Mononuclear cell (primary cell): Measurements from ENCODE around the gene AQP5. TPM values are rescaled to one million over a fixed set of nuclear protein-coding genes. Genes with fewer than 3 reads are reported as not detected.

Experiments
- H3K27me3 ChIP-seq: 2 replicates; pipeline ENCODE4 v1.6.0; 2011; ENCODE audit warnings: low read length, control low read depth; ENCODE audit not compliant: insufficient read depth
- H3K4me1 ChIP-seq: 2 replicates; pipeline ENCODE4 v1.5.1; 2011; ENCODE audit warnings: mild to moderate bottlenecking, low read length, control low read depth; ENCODE audit not compliant: insufficient read depth
- H3K4me3 ChIP-seq: 2 replicates; pipeline ENCODE4 v1.5.1; 2011; ENCODE audit warnings: mild to moderate bottlenecking, low read length, moderate library complexity
- H3K9me3 ChIP-seq: 2 replicates; pipeline ENCODE4 v1.5.1; 2011; ENCODE audit warnings: low read depth, mild to moderate bottlenecking, control low read depth, low read length
- total RNA-seq: library from RNA; depleted of rRNA; stranded (reverse); fragments of >200 nt; gene quantifications from one replicate; pipeline ENCODE4 v1.2.3, GENCODE V29; 2012

The AQP5 gene
- total RNA-seq, 1 donor, result not detected

DNA sequence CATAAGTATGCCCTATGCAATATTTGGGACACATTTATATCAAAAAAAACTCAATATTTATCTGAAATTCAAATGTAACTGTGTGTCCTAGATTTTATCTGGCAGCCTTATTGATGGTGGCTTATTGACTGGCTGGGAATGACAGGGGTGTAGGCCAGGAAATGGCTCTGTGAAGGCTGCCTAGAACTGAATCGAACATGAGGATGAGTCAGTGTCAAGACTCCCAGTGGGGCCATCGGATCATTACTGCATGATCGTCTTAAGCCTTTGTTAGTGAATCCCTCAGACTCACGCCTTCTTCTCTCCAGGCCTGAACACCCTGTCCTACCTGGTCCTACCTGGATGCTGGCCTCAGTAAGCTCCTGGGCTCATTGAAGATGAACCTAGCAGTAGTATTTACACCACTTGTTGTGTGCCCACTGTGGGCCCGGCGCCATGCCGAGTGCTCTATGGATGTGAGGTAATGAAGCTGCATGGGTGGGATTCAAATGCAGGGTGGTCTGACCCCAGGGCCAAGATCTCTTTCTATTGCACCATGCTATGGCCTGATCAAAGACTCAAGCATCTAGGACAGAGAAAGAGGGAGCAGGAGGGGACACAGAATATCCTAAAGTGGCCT lies 36.9 kb upstream of the AQP5 start:
- Histone ChIP-seq H3K9me3 (no peaks in the 10 kb centered on the region), H3K4me1 (peaks cover 11% of the 10 kb centered on the region), H3K27me3 (no peaks in the 10 kb centered on the region), H3K4me3 (no peak overlapping the region)

DNA sequence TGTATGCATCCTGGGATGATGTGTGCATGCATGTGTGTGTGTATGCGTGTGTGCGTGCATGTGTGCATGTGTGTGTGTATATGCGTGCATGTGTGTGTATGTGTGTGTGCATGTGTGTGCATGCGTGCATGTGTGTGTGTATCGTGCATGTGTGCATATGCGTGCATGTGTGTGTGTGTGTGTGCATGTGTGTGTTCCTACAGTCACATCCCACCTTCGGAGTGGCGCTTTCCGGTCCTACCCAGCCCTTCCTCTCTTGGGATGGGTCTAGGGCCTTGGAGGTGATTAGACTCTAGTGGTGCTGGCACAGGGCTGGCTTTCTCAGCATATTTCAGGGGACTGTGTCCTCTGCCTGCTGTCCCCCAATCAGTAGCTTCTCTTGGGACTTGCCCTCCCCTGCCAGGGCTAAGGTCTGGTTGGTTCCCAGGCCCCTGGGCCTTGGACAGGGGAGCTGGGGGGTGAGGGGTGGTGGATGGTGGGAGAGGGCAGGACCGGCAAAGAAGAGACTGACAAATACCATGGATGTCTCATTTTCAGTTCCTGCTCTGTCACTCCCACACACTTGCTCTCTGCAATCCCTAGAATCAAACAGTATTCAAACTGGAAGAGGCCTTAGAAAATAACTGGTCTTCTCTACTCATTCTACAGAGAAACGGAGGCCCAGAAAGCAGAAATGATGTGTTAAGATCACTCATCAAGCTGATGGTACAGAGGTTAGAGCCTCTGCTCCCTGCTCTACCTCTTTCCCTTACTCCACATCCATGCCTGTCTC lies 36.1 kb upstream of the AQP5 start:
- Histone ChIP-seq H3K4me3 (no peak overlapping the region), H3K4me1 (peaks cover 3% of the 10 kb centered on the region), H3K27me3 (no peaks in the 10 kb centered on the region), H3K9me3 (no peaks in the 10 kb centered on the region)

DNA sequence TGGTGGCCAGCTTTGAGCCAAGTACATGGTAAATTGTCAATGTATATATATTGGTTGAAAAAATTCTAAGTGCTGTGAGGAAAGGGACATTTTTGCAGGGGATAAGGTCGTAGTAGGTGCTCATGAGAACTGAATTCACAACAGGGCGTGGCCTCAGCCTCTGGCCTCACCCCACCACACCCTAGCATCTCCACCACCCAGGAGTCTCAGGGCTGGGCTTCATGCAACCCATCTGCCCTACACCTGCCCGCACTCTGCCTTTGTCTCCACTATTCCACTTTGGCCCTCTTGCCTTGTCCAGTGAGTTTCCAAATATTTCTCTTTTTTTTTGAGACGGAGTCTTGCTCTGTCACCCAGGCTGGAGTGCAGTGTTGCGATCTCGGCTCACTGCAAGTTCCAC lies 33.2 kb upstream of the AQP5 start:
- Histone ChIP-seq H3K9me3 (no peaks in the 10 kb centered on the region), H3K27me3 (no peaks in the 10 kb centered on the region), H3K4me3 (no peak overlapping the region), H3K4me1 (no peaks in the 10 kb centered on the region)

DNA sequence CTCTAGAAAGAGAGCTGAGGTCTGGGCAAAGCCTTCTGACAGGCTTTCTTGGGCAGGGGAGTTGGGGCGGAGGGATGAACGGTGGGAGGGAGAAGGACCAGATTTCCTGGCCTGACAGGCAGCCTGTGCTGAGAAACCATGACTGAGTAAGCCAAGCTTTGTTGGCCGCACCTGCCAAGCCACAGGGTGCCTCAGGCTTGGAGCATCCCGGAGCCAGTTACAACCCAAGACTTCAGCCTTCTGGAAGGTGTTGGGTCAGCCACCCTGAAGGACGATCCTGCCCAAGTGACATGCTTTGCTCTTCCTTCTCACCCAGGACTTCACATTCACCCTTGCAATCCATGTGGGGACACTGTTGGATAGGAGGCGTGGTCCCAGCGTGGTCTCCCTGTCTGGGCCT lies 32.1 kb upstream of the AQP5 start:
- H3K4me3 ChIP-seq, result no peak overlapping the region
- no peaks in the 10 kb centered on the region for H3K4me1 ChIP-seq
- no peaks in the 10 kb centered on the region for H3K9me3 ChIP-seq
- no peaks in the 10 kb centered on the region for H3K27me3 ChIP-seq

DNA sequence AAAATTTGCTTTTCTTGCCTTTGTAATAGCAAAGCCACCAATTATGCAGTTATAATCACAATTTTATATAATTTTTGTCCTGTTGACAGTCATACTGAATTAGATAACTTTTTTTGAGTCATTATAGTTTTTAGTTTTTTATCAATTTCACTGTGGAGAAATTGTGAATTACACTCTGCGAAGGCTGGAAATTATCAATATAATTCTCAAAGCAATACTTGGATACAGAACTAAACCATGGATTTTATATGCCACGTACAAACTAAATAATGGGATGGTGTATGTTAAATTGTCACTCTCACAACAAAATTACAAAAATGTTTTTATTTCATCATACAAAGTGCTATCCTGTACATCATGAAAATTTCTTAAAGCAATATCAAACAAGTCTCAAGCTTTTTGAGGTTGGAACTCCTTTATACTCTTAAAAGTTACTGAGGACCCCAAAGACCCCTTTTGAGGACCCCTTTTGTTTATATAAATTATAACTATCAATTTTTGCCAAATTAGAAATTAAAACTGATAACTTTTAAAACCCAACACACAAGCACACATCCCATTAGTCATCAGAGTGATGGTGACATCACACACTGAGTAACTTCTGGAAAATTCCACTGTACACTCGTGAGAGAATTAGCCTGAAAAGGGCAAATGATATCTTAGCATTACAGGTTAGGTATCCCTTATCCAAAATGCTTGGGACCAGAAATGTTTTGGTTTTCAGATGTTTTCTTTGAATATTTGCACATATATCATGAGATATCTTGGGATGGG lies 31.0 kb upstream of the AQP5 start:
- H3K9me3 ChIP-seq, result no peaks in the 10 kb centered on the region
- no peak overlapping the region for H3K4me3 ChIP-seq
- H3K27me3 ChIP-seq, result no peaks in the 10 kb centered on the region
- no peaks in the 10 kb centered on the region for H3K4me1 ChIP-seq

DNA sequence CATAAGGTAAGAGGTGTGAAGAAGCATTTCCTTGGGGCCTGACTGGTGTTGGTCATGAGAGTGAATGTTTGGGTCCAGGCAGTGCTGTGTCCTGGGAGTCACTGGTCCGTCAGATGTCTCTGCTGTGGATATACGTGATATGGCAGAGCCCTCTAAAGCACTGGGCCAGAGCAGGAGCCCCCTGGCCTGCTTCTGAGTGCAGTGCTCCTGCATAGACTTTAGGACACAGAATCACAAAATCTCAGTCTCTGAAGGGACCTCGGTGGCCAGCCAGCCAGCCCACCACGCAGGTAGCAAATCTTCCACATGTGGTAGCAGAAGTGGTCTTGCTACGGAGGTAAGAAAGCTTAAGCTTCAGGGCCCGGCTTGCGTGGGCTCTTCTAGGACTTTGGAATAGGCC lies 29.6 kb upstream of the AQP5 start:
- Histone ChIP-seq H3K27me3 (no peaks in the 10 kb centered on the region), H3K4me1 (no peaks in the 10 kb centered on the region), H3K4me3 (no peak overlapping the region), H3K9me3 (no peaks in the 10 kb centered on the region)

DNA sequence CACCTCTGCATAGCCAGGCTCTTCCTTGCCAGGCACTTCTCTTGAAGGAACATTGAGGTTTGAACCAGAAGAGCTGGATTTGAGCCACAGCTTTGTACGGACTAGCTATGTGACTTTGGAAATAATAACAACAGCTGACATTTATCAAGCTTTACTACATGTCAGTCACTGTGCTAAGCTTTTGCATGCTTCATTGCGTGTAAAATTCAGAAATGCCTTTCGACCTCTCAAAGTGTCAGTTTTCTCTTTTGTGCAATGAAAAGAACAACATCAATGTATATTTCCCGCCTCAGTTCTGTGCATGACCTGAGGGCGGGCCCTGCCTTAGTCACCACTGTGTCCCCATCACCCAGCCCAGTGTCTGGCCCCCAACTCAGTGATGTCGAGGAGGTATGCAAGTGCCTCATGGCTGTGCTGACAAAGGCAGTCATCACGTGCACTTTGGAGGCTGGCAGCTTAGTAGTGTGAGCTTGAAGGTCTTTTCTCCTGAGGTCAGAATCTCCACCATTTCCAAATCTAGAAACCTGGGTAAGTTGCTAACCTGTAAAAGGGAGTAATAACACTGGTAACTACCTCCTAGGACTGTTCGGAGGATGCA lies 29.0 kb upstream of the AQP5 start:
- no peaks in the 10 kb centered on the region for H3K4me1 ChIP-seq
- no peaks in the 10 kb centered on the region for H3K27me3 ChIP-seq
- no peak overlapping the region for H3K4me3 ChIP-seq
- H3K9me3 ChIP-seq, result no peaks in the 10 kb centered on the region

DNA sequence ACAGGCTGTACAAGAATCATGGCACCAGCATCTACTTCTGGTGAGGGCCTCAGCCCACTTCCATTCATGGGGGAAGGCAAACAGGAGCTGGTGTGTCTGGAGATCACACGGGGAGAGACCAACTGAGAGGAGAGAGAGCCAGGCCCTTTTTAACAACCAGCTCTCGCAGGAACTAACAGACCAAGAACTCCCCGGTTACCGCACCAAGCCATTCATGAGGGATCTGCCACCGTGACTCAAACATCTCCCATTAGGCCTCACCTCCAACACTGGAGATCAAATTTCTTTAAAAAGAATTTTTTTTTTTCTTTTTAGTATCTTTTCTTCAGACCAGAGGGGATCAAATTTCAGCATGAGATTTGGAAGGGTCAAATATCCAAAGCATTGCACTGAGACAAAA lies 27.9 kb upstream of the AQP5 start:
- no peaks in the 10 kb centered on the region for H3K4me1 ChIP-seq
- H3K27me3 ChIP-seq, result no peaks in the 10 kb centered on the region
- no peak overlapping the region for H3K4me3 ChIP-seq
- no peaks in the 10 kb centered on the region for H3K9me3 ChIP-seq

DNA sequence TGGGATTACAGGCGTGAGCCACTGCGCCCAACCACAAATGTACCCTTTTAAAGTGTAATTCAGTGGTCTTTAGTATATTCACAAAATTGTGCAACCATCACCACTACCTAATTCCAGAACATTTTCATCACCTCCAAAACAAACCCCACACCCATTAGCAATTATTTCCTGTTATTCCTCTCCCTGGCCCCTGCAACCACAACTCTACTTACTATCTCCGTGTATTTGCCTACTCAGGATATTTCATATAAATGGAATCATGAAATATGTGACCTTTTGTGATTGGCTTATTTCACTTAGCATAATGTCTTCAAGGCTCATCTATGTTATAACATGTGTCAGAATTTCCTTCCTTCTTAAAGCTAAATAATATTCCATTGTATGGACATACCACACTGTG lies 27.2 kb upstream of the AQP5 start:
- Histone ChIP-seq H3K4me3 (no peak overlapping the region), H3K4me1 (no peaks in the 10 kb centered on the region), H3K27me3 (no peaks in the 10 kb centered on the region), H3K9me3 (no peaks in the 10 kb centered on the region)

DNA sequence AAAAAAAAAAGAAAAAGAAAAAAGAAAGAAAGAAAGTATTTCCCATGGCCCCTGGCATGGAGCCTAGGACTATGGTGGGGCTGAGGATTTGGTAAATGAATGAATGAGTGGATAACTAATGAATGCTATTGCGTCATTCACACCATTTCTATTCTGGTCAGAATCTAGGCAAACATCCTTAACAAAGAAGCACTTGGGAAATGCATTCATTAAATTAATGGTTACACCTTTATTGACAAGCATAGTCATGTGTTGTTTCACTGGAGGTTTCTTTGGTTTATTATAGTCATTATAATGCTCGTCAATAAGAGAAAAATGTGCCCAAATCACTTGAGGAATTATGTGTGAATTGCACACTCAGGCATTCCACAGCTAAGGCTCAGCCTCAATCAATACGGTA lies 24.7 kb upstream of the AQP5 start:
- no peak overlapping the region for H3K4me3 ChIP-seq
- H3K4me1 ChIP-seq, result no peaks in the 10 kb centered on the region
- H3K9me3 ChIP-seq, result no peaks in the 10 kb centered on the region
- no peaks in the 10 kb centered on the region for H3K27me3 ChIP-seq

DNA sequence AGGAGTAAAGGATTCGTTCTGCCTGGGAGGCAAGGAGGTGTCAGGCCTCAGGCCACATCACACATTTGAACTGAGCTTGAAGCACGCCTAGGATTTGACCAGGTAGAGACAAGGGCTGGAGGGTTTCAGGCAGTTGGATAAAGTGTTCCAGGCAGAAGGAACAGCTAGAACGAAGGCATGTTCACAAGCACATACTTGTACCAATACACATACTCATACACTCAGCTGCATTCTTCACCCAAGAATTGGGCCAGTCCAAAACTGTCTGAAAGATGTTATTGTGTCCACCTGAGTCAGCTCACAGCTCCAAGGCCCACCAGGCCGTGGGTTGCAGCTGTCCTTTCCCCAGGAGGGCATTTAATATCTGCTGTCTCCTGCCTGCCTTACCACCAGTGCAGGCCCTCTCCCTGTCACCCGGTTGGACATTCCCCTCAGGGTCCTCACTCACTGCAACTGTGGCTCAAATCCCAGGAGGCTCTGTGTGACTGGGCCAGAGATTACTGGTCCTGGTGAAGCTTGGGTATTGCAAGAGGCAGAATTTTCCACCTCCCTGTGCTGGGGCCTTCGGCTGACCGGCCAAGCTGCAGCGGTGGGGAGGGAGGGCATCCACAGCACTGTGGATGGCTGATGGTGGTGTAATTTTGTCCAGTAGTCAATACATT lies 23.9 kb upstream of the AQP5 start:
- no peak overlapping the region for H3K4me3 ChIP-seq
- H3K9me3 ChIP-seq, result no peaks in the 10 kb centered on the region
- peaks cover 4% of the 10 kb centered on the region for H3K4me1 ChIP-seq
- no peaks in the 10 kb centered on the region for H3K27me3 ChIP-seq

DNA sequence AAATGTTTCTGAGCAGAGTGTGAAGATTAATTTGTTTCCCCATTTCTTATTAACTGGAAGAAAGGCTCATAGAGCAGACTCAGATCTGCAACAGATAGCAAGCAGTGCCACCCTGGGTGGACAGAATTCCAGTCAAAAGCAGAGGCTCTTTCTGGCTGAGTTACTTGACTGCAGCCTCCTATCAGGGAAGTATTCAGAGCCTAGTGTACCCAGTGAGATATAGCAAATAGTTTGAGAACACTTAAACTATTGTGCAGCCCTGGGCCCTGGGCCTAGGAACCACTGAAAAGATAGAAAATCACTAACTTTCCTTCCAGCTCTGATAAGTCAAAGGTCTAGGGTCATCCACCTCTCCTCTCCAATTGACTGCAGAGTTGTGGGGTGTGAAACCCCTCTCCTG lies 22.4 kb upstream of the AQP5 start:
- H3K27me3 ChIP-seq, result no peaks in the 10 kb centered on the region
- H3K4me1 ChIP-seq, result peaks cover 18% of the 10 kb centered on the region
- H3K4me3 ChIP-seq, result no peak overlapping the region
- no peaks in the 10 kb centered on the region for H3K9me3 ChIP-seq

DNA sequence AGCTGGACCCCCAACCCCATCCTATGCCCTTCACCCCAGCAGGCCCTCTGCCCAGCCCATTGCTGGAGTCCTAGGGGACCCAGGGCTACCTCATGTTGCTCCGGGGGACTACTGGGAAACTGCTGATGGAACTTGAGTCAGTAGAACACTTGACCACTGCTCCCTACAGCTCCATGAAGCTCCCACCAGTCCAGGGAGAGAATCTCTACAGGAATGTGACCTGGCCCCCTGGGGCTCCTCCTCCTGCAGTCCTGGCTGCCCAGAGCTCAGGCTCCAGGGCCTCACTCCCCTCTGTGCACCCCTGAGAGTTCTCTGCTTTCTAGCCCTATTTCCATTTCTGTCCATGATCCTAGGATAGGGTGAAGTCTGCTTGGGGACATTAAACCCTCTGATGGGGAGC lies 22.0 kb upstream of the AQP5 start:
- H3K4me1 ChIP-seq, result peaks cover 19% of the 10 kb centered on the region
- no peak overlapping the region for H3K4me3 ChIP-seq
- H3K27me3 ChIP-seq, result no peaks in the 10 kb centered on the region
- H3K9me3 ChIP-seq, result no peaks in the 10 kb centered on the region

DNA sequence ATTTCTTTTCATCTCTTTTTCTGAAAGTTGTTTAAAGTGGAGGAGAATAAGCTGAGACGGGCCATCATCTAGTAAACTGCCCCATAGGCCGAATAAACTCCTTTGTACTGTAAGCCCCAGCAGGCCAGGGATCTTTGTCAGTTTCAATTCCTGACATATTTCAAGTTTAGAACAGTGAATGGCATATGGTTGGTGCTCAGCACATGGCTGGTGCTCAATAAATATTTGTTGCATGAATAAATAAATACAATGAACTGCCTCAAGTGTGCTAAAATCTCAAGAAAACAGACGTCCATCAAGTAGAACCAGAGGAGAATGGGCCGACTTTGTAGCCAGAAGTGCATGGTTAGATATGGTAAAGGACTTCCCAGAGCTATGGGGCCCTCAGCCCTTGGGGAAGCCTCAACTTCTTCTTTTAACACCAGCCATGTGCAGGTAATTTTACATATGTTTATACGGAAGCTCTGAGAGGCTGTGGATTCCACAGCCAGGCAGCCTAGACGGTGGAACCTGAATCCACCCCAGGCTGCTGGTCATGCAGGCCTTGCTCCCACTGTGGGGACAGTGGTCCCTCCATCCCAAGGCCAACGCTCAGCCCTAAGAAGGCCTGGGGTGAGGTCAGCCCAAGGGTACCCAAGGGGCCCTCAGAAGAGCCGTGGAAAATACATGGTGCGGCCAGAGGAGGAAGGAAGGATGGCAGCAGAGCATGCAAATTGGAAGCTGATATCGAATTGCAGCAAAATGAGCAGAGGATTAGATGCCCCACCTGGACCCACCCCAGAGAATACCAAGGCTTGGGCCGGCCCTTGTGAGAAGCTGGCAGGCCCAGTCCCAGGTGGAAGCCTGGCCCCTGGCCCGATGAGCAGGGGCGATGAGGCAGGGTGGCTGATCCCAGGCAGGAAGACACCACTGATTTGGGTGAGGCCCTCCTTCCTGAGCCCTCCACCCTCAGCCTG lies 19.8 kb upstream of the AQP5 start:
- Histone ChIP-seq H3K4me1 (peaks cover 25% of the 10 kb centered on the region), H3K9me3 (no peaks in the 10 kb centered on the region), H3K4me3 (no peak overlapping the region), H3K27me3 (no peaks in the 10 kb centered on the region)
